ENCODE results near the gene MIEN1.
"Not testable (repeated sequence)": the region's sequence is repeated elsewhere in the genome, so short reads cannot be mapped to it uniquely, and the experiment has no call there.

The MIEN1 gene

DNA sequence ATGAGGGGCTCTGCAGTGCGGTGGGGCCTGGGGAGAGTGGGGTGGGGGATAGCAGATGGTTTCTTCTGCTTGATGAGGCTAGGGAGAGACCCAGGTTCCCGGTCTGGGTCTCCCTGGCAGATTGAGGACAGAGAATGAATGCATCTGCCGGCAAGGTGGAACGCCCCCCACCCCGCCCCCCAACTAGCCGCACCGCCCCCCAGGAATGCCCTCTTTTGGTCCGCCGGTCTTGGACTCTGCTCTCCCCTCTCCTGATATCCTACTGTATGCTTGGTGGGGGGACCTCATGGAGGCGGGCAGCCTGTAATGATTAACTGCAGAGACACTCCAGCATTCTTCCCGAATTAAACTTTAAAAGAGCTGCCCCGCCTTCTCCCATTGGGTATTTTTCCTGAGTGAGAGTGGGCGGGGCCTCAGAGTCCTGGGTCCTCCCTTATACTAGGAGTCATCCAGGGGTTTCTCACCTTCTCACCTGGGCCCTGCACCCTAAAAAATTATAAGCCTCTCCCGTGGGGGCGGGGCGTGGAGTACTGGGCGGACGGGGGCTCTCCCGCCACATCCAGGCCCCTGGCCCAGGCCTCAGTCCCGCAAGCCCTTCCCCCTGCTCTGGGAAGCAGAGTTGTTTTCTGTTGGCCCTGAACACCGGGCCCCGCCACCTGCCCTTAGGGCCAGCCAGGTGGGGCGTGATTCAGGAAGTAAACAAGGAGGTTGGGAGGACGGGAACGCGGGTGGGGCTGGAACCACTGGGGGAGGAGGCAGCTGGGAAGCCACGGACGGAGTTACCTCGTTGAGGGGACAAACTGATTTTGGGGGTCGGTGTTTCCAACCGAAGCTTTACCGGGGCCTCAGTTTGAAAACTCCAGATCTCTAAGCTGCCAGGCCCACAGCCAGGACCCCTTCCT is 8.9 kb upstream of the MIEN1 start:
- DNase-seq: no peak

DNA sequence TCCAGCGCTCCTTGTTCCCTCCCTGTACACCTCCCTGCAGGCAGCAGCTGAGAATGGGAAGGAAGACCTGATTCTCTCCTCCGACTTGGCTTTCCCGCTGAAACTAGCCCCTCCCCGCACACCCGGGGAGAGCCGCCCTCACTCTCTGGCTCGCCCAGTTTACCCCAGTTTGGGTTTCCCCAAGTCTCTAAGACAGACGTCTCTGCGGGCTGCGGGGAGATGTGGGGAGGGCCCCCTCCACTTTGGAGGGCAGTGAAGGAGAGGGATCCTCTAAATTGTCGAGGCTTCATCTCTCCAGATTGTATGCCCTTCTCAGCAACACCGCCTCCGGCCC is 8.2 kb upstream of the MIEN1 start:
- DNase-seq: no peak

DNA sequence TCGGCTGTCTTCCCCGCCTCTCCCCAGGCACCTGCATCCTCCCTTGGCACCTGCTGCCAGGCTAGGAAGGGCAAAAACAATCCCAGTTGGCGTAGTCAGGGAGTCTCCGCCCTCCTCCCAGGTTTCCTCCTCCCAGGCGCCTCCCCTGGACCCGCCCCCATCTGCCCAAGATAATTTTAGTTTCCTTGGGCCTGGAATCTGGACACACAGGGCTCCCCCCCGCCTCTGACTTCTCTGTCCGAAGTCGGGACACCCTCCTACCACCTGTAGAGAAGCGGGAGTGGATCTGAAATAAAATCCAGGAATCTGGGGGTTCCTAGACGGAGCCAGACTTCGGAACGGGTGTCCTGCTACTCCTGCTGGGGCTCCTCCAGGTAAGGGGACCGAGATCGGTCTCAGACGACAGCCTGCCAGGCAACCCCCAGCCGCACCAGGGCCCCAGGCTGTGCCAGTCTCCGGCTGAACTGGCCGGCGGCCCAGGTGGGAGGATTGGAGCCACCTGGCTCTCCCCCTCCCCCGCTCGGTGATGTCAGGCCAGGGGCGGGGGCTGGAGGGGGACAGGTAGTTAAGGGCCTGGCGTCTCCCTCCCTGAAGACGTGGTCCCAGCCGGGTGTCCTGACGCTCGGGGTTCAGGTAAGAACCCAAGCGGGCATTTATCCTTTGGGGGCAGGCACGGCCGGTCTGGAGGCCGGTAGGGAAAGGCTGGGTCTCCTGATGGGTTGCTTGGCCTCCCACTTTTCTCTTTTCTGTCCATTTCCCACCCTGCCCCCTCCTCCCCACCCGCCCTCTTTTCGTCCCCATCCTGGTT is 7.6 kb upstream of the MIEN1 start, which contains the start of gene GRB7:
Gene GRB7 (plus strand): TSS at position 179 of the 808 bp plus-strand sequence. CDS start 4,364 bp downstream, outside the sequence.
- no peak for DNase-seq

DNA sequence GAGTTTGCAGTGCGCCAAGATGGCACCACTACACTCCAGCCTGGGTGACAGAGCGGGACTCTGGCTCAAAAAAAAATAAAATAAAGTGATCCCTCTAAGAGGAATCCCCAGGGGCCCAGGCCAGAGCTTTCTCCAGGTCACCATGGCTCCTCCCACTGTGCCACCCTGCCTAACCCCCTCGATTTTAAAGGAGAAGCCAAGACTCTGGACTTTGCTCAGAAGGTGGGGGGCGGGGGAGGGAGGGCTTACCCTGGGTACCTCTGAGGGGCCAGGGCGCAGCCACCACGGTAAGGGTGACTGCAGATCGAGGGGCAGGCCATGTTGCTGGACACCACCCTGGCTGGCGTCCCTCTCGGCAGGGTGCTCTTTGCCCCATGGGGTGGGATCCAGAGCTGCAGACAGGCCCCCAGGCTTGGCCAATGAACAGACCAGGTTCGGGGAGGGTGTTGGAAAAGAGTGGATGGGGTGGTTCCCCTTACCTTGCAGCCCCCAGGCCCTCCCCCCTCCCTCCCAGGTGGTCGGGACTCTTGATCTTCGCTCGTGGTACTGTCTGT is 7.0 kb upstream of the MIEN1 start:
- no peak for DNase-seq

DNA sequence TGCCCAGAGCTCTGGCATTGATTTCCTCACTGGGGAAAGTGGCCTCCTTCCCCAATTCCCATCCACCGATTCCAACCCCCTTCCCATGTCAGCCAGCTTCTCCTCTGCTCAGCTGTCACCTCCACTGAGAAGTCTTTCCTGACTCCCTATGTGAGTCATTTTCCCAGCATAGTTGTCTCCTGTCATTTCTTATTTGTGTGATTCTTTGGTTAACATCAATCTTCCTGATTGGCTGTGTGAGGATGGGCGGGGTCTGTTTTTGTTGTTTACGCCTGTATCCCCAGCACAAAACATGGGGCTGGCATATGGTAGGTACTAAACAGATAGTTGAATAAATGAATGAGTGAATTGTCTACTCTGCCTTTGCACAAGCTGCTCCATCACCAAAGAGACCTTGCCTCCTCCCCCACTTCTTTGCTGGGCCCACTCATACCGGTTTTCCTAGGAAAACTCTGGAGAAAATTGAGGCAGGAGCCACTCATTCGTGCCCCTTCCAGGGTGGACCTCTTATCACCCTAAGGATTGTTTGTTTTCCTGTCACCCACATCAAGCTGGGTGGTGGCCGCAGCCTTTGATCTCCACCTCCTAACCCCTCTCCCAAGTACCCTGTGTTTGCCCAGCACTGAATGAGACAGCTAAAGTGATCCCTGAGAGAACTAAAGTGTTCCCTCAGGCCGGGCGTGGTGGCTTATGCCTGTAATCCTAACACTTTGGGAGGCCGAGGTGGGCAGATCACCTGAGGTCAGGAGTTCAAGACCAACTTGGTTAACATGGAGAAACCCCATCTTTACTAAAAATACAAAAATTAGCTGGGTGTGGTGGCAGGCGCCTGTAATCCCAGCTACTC is 6.2 kb upstream of the MIEN1 start:
- no peak for DNase-seq

DNA sequence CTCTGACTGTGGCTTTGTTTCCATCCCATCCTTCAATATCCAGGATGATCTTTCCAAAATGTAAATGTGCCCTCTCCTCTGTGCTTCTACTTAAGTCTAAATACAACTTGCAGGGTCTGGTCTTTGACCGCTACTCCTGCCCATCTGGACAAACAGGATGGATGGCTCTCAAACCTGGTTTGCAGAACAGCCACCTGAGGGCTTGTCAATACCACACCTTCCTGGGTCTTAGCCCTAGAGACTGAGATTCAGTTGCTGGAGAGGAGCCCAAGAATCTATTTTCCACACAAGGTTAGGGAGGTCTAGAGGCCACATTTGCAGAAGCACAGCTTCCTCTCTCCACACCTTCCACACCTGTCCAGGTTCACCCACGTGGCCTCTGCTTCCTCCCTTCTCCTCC is 5.5 kb upstream of the MIEN1 start:
- DNase-seq: no peak

DNA sequence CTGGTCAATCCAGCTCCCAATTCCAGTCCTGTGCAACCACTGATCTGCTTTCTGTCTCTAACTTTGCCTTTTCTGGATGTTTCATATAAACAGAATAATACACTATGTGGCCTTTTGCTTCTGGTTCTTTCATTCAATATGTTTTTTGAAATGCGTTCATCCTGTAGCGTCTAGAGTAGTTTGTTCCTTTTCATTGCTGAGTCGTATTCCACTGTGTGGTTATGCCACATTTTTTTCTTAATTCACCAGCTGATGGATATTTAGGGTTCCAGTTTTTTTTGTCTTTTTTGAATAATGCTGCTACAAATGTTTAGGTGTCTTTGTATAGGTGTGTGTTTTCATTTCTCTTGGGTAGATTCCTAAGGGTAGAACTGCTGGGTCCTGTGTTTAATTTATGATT is 2.3 kb upstream of the MIEN1 start:
- DNase-seq: no peak

DNA sequence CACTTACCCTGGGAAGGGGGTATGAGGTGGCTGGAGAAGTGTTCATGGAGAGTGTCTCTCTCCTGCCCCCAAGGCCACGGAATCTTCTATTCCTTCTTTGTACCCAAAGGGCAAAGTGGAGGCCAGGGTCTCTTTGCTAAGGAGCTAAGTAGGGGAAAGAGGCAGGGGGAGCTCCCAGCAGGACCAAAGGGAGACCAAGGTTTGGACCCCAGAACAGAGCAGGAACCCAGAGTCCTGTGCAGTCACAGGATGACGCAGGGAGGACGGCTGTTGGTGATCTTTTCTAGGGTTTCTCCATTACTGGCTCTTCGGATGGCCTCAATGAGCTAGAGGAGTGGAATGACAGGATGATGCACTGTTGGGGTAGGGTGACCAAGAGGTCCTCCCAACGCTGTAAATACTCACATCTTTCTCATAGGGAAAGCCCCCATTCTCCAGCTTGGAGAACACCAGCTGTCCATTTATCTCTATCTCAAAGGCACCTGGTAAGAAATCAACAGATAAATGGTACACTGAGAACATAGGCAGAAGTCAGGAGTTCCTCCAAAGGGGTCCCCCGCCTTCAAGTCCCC is 966 bp downstream of the MIEN1 start:
- no peak for DNase-seq

DNA sequence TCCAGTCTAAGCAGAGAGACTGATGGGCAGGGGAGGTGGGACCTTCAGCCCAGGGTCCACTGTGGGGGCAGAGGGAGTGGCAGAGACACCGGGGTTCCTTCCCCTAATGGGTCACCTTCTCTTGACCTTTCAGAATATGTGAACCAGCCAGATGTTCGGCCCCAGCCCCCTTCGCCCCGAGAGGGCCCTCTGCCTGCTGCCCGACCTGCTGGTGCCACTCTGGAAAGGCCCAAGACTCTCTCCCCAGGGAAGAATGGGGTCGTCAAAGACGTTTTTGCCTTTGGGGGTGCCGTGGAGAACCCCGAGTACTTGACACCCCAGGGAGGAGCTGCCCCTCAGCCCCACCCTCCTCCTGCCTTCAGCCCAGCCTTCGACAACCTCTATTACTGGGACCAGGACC is 2.8 kb downstream of the MIEN1 start:
- no peak for DNase-seq

DNA sequence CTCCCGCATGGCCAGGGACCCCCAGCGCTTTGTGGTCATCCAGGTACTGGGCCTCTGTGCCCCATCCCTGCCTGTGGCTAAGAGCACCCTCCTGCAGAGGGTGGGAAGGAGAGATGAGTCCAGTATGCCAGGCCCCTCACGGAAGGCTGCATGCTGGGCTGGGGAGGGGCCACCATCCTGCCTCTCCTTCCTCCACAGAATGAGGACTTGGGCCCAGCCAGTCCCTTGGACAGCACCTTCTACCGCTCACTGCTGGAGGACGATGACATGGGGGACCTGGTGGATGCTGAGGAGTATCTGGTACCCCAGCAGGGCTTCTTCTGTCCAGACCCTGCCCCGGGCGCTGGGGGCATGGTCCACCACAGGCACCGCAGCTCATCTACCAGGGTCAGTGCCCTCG is 3.7 kb downstream of the MIEN1 start:
- no peak for DNase-seq

DNA sequence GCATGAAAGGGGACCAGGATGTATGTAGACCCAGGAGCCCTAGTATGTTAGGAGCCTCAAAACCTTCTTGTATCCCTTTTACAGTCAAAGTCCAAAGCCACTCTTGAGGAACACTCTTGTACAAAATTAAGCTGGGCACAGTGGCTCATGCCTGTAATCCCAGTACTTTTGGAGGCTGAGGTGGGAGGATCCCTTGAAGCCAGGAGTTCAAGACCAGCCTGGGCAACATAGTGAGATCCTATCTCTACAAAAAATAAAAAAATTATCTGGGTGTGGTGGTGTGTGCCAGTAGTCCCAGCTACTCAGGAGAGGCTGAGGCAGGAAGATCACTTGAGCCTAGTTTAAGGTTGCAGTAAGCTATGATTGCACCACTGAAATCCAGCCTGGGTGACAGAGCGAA is 4.4 kb downstream of the MIEN1 start:
- DNase-seq: not testable (repeated sequence)

DNA sequence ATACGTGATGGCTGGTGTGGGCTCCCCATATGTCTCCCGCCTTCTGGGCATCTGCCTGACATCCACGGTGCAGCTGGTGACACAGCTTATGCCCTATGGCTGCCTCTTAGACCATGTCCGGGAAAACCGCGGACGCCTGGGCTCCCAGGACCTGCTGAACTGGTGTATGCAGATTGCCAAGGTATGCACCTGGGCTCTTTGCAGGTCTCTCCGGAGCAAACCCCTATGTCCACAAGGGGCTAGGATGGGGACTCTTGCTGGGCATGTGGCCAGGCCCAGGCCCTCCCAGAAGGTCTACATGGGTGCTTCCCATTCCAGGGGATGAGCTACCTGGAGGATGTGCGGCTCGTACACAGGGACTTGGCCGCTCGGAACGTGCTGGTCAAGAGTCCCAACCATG is 5.6 kb downstream of the MIEN1 start:
- no peak for DNase-seq

DNA sequence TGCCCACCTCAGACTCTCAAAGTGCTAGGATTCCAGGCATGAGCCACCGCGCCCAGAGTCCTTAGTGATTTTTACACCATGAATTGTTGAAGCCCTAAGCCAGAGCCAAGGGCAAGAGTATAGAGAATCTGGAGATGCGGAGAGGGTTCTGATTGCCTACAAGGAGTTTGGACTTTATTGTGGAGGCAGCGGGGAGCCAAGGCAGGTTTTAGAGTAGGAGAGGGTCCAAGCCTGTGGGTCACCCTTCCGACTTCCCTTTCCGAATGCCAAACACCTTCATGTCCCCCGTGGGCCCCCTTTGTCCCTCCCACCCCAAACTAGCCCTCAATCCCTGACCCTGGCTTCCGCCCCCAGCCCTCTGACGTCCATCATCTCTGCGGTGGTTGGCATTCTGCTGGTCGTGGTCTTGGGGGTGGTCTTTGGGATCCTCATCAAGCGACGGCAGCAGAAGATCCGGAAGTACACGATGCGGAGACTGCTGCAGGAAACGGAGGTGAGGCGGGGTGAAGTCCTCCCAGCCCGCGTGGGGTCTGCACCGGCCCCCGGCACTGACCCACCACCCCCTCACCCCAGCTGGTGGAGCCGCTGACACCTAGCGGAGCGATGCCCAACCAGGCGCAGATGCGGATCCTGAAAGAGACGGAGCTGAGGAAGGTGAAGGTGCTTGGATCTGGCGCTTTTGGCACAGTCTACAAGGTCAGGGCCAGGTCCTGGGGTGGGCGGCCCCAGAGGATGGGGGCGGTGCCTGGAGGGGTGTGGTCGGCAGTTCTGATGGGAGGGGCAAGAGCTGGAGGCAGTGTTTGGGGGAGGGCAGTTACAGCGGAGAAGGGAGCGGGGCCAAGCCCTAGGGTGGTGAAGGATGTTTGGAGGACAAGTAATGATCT is 7.1 kb downstream of the MIEN1 start:
- no peak for DNase-seq

DNA sequence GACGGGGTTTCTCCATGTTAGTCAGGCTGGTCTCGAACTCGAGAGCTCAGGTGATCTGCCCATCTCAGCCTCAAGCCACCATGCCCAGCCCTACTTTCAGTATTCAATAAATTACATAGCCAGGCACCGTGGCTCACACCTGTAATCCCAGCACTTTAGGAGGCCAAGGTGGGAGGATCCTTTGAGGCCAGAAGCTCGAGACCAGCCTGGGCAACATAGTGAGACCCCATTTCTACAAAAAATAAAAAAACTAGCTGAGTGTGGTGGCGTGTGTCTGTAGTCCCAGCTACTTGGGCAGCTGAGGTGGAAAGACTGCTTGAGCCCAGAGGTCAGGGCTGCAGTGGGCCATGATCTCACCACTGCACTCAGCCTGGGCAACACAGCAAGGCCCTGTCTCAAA is 8.2 kb downstream of the MIEN1 start:
- no peak for DNase-seq

DNA sequence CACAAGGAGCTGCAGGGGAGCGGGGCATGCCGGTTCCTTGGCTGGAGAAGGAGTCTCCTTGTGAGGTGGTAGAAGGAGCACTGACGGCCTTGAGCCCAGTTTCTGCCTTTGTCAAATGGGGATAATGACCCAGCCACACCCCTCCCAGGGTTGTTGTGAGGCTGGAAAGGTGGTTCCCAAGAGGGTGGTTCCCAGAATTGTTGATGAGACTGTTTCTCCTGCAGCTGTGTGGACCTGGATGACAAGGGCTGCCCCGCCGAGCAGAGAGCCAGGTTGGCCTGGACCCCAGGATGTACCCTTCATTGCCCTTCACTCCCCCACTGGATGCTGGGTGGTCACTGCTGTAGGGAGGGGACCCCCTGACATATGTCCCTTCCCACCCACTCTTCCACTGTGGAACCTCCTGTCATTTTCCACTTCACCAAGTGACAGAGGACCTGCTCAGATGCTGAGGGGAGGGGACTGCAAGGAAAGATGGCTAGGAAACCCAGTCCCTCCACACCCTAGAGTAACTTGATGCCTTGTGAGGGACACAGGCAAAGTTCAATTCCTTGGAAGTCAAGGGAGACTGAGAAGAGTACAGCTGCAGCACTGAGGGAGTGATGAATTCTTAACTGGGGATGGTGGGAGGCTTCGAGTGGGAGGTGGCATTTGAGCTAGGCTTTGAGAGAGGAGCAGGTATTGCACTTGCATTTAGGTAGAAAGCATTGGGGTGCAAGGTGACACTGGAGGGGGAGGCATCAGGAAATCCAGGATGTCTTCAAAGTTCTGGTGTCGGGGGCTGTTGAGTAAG is 10.6 kb downstream of the MIEN1 start:
- DNase-seq: no peak

DNA sequence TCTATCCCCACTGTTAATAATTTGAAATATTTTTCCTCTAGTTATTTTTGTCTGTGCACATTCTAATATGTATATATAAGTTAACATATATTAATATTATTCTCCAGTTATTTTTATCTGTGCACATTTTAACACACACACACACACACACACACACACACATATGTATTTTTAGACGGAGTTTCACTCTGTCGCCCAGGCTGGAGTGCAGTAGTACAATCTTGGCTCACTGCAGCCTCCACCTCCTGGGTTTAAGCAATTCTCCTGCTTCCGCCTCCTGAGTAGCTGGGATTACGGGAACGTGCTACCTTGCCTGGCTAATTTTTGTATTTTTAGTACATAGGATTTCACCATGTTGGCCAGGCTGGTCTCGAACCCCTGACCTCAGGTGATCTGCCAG is 12.7 kb downstream of the MIEN1 start:
- no peak for DNase-seq

DNA sequence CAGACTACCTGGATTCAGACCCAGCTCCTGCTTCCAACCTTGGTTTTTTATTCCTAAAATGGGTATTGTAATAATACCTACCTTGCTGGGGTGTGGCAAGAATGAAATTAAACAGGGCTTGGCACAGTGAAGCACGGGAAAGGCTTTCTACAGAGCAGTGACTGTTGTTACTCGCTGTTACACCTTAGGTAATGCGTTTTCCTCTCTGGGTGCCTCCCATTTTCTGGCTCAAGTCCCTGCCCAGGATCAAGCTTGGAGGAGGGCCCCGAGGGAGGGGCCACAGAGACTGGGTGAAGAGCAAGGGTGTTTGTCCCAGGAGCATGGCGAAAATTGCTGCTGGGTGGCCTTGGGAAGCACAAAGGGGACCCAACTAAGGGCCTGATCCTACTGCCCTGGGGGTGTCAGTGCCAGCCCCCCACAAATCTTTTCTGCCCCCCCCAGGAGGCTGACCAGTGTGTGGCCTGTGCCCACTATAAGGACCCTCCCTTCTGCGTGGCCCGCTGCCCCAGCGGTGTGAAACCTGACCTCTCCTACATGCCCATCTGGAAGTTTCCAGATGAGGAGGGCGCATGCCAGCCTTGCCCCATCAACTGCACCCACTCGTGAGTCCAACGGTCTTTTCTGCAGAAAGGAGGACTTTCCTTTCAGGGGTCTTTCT is 13.3 kb downstream of the MIEN1 start:
- DNase-seq: no peak

DNA sequence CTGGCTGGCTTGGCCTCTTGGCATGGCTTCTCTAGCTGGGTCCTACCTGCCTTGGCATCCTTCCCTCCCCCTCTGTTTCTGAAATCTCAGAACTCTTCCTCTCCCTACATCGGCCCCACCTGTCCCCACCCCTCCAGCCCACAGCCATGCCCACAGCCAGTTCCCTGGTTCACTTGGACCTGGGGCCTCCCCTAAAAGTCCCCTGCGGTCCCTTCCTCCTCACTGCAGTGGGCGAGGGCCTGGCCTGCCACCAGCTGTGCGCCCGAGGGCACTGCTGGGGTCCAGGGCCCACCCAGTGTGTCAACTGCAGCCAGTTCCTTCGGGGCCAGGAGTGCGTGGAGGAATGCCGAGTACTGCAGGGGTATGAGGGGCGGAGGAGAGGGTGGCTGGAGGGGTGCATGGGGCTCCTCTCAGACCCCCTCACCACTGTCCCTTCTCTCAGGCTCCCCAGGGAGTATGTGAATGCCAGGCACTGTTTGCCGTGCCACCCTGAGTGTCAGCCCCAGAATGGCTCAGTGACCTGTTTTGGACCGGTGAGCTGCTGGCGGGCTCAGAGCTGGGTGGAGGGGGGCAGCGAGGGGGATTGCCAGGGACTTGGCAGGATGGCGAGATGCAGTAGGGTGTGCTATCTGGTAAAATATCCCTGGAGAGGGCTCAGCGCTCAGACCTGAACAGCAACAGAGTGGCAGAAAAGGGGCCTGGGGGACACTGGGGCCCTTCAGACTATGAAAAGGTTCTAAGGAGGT is 14.1 kb downstream of the MIEN1 start:
- no peak for DNase-seq

DNA sequence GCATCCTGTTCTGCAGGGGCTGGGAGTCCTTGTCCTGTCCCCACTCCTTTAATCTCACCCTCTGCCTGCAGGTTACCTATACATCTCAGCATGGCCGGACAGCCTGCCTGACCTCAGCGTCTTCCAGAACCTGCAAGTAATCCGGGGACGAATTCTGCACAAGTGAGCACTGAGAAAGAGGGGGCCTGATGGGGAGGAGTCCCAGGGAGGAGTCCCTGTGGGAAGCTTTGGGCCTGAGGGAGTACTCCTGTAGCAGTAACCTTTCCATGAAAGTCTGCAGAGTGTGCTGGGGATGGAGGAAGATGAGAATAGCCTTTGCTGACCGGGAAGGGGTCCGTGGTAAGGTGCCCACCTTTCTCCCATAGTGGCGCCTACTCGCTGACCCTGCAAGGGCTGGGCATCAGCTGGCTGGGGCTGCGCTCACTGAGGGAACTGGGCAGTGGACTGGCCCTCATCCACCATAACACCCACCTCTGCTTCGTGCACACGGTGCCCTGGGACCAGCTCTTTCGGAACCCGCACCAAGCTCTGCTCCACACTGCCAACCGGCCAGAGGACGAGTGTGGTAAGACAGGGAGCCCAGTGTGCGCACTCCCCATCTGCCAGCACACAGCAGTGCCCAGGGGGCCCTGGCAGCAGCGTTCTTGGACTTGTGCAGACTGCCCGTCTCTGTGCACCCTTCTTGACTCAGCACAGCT is 14.8 kb downstream of the MIEN1 start:
- DNase-seq: no peak

All from NCI-H1694 treated with DMSO at 0.1 percent for 48 hours (cell line).